ENCODE measurements around the gene ANKS6. TPM values are rescaled to one million over a fixed set of nuclear protein-coding genes. Genes with fewer than 3 reads are reported as not detected.

Gene ANKS6
- total and polyA plus RNA-seq, 10 donors, result 4.9 to 9.4 (median 7.0) TPM

GRCh38 chr9:98747476-98747875 is 48.9 kb downstream of the ANKS6 start:
- DNase-seq, result no peak
- peaks cover 0 to 69% (median 8%) of the 10 kb centered on the region in 6 donors for H3K36me3 ChIP-seq
- no peak overlapping the region for H3K27ac ChIP-seq
- H3K4me1 ChIP-seq, result peaks cover 0 to 4% (median 0%) of the 10 kb centered on the region in 6 donors
- intact Hi-C loops (cut with DNase I; ENCODE audit: low total_unique reads), result no loop called here
- no peaks in the 10 kb centered on the region for H3K27me3 ChIP-seq (replicated peaks in 1 of 7)
- 92 to 97% (median 96%) methylated on average over 5 of the region's 5 CpGs for WGBS, 5 donors
- H3K9me3 ChIP-seq, result peaks cover 0 to 9% (median 0%) of the 10 kb centered on the region in 8 donors
- no peak overlapping the region for H3K4me3 ChIP-seq
- TF ChIP-seq POLR2A (IDR thresholded peaks at IDR 0.05) (no peak), CTCF (IDR thresholded peaks at IDR 0.05 in 8 of 11, conservative IDR thresholded peaks at IDR 0.05 in 3 of 11) (no peak), POLR2AphosphoS5 (IDR thresholded peaks at IDR 0.05) (no peak)

DNA sequence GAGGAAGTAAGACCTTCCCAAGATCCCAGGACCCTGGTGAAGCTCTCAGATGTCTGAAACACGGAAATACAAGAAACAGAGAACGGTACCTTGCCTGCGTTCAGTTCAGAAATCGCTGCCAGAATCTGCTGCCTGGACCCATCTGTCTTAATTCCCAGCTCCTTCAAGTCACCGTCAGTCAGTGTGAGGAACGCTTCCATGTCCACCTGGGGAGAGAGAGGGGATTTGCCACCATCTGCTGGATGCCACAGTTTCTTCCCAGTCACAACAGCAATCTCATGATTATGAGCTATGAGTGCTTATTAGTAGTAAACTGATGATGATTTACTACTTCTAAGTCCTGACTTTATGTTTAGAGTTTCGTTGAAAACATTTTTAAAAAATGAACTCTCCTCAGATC is 50.9 kb downstream of the ANKS6 start:
- Histone ChIP-seq H3K4me1 (no peaks in the 10 kb centered on the region), H3K27me3 (replicated peaks in 1 of 7) (no peaks in the 10 kb centered on the region), H3K36me3 (peaks cover 0 to 52% (median 8%) of the 10 kb centered on the region in 6 donors), H3K4me3 (no peak overlapping the region), H3K27ac (no peak overlapping the region), H3K9me3 (peaks cover 0 to 9% (median 0%) of the 10 kb centered on the region in 8 donors)
- intact Hi-C loops (cut with DNase I; ENCODE audit: low total_unique reads), result no loop called here
- WGBS, 5 donors, result 87 to 96% (median 94%) methylated on average over 7 of the region's 7 CpGs
- no peak for TF ChIP-seq POLR2AphosphoS5 (IDR thresholded peaks at IDR 0.05)
- no peak for TF ChIP-seq POLR2A (IDR thresholded peaks at IDR 0.05)
- no peak for TF ChIP-seq CTCF (IDR thresholded peaks at IDR 0.05 in 8 of 11, conservative IDR thresholded peaks at IDR 0.05 in 3 of 11)
- no peak for DNase-seq

DNA sequence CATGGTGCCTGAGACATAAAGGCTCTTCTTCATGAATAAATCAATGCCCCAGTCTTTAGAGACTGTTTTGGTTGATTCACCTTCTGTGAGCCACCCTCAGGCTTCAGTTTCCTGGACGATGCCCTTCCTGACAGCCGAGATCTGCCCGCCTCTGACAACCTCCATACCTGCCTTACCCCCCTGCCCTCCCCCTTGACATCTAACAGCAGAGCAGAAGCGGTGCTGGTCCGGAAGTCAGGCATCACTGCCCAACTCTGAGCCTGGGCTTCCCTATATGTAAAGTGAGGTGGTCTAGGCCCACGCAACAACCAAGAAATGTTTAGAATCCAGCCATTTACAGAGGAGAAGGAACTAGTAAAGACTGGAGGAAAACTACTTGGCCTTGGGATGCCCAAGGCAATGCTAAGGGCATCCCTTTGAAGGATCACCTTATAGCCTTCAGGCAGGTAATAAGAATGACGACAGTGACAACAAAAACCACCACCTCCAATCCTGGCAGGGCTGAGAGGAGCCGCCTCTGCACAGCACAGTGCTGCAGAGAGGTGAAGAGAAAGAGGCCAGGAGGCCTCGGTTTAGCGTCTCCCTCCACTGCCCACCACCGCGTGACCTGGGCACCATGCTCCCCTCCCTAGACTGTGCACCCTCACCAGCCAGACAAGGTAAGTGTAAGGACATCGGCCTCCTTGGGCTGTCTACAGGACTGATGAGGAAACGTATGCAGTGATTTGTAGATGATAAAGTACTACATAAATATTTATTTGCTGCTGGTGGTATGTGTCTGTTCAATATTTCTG is 52.3 kb downstream of the ANKS6 start:
- intact Hi-C loops (cut with DNase I; ENCODE audit: low total_unique reads), result no loop called here
- WGBS, 5 donors, result 86 to 95% (median 95%) methylated on average over 14 of the region's 14 CpGs
- Histone ChIP-seq H3K9me3 (peaks cover 0 to 10% (median 2%) of the 10 kb centered on the region in 8 donors), H3K4me1 (no peaks in the 10 kb centered on the region), H3K27me3 (replicated peaks in 1 of 7) (no peaks in the 10 kb centered on the region), H3K4me3 (no peak overlapping the region), H3K27ac (no peak overlapping the region), H3K36me3 (peaks cover 0 to 41% (median 6%) of the 10 kb centered on the region in 6 donors)
- DNase-seq, result peak; percentile 46
- TF ChIP-seq POLR2A (IDR thresholded peaks at IDR 0.05), result no peak
- no peak for TF ChIP-seq POLR2AphosphoS5 (IDR thresholded peaks at IDR 0.05)
- no peak for TF ChIP-seq CTCF (IDR thresholded peaks at IDR 0.05 in 8 of 11, conservative IDR thresholded peaks at IDR 0.05 in 3 of 11)

GRCh38 chr9:98743329-98743728 is 53.0 kb downstream of the ANKS6 start:
- H3K4me1 ChIP-seq, result no peaks in the 10 kb centered on the region
- H3K27ac ChIP-seq, result no peak overlapping the region
- peaks cover 0 to 10% (median 7%) of the 10 kb centered on the region in 8 donors for H3K9me3 ChIP-seq
- no peaks in the 10 kb centered on the region for H3K27me3 ChIP-seq (replicated peaks in 1 of 7)
- WGBS, 5 donors, result 64 to 87% (median 84%) methylated on average over 2 of the region's 2 CpGs
- no peak overlapping the region for H3K4me3 ChIP-seq
- TF ChIP-seq CTCF (IDR thresholded peaks at IDR 0.05 in 8 of 11, conservative IDR thresholded peaks at IDR 0.05 in 3 of 11), result no peak
- no peak for TF ChIP-seq POLR2AphosphoS5 (IDR thresholded peaks at IDR 0.05)
- TF ChIP-seq POLR2A (IDR thresholded peaks at IDR 0.05), result no peak
- no peak for DNase-seq
- peaks cover 0 to 40% (median 2%) of the 10 kb centered on the region in 6 donors for H3K36me3 ChIP-seq
- intact Hi-C loops (cut with DNase I; ENCODE audit: low total_unique reads), result no loop called here

Data from spleen (tissue), 11 donors.